Medulla oblongata (tissue), 1 donor: ENCODE results near the gene IKBKE.

ENCODE experiments used
- DNase-seq: peaks from one replicate; pipeline ENCODE4 v3.0.0-alpha.2; 2015; ENCODE audit errors: extremely low spot score

IKBKE gene

GRCh38 chr1:206455289-206455665 lies 15.0 kb upstream of the IKBKE start:
- no peak for DNase-seq

- DNase-seq, result no peak
These were observed 14.5 kb upstream of the IKBKE start for GRCh38 chr1:206455666-206456344.

- DNase-seq, result no peak
These were observed 13.5 kb upstream of the IKBKE start for GRCh38 chr1:206456577-206457370.

- no peak for DNase-seq
These were observed 12.7 kb upstream of the IKBKE start for GRCh38 chr1:206457408-206458120.

GRCh38 chr1:206459703-206460102 lies 10.6 kb upstream of the IKBKE start:
- no peak for DNase-seq

GRCh38 chr1:206460836-206461426 lies 9.3 kb upstream of the IKBKE start:
- DNase-seq, result no peak

GRCh38 chr1:206461602-206462455 lies 8.4 kb upstream of the IKBKE start:
- DNase-seq, result peak; percentile 84

GRCh38 chr1:206463137-206463536 lies 7.1 kb upstream of the IKBKE start:
- no peak for DNase-seq

GRCh38 chr1:206463911-206464310 lies 6.4 kb upstream of the IKBKE start:
- DNase-seq, result no peak

GRCh38 chr1:206464456-206464964 lies 5.8 kb upstream of the IKBKE start:
- DNase-seq, result peak; percentile 71

GRCh38 chr1:206465951-206466350 lies 4.3 kb upstream of the IKBKE start:
- no peak for DNase-seq

- no peak for DNase-seq
These were observed 3.2 kb upstream of the IKBKE start for GRCh38 chr1:206466840-206467649.

- DNase-seq, result peak; percentile 78
These were observed 2.4 kb upstream of the IKBKE start for GRCh38 chr1:206467915-206468314.

GRCh38 chr1:206468571-206468970 lies 1.7 kb upstream of the IKBKE start:
- DNase-seq, result no peak

GRCh38 chr1:206469411-206469932 lies 804 bp upstream of the IKBKE start:
- no peak for DNase-seq

GRCh38 chr1:206470692-206471414 lies 577 bp downstream of the IKBKE start:
- no peak for DNase-seq

GRCh38 chr1:206471415-206471801 lies 1.1 kb downstream of the IKBKE start:
- no peak for DNase-seq

GRCh38 chr1:206472024-206472423 lies 1.7 kb downstream of the IKBKE start:
- no peak for DNase-seq

GRCh38 chr1:206472454-206472853 lies 2.2 kb downstream of the IKBKE start:
- DNase-seq, result no peak
